Measurements from ENCODE around the gene C1QTNF6. TPM values are rescaled to one million over a fixed set of nuclear protein-coding genes. Genes with fewer than 3 reads are reported as not detected.

Gene C1QTNF6
- total RNA-seq, 1 experiment from 2014 or later, result 15.2 TPM

- ChIA-PET CTCF (interaction anchor here (1.4 to 1.6 kb wide), 2 partner anchors 13 to 60 kb away, joined by 4 read pairs; no protein-coding TSS in a partner anchor), POLR2A (no interaction called here), RAD21 (ENCODE audit: low non-redundant PET in 1 of 2, low total read pairs in 2 of 2, uncharacterized antibody in 2 of 2, unreplicated experiment in 2 of 2) (interaction anchor here in 1 of 2 experiments (0.5 kb wide), 1 partner anchor 13 kb away, joined by 3 read pairs; no protein-coding TSS in a partner anchor)
- intact Hi-C loops (cut with micrococcal nuclease), result loop anchor here (10.0 kb wide), 1 partner anchor 55 kb away; no protein-coding TSS in a partner anchor
- H3K4me2 ChIP-seq (ENCODE audit: low read length), result no peak overlapping the region
- H3K9me3 ChIP-seq (ENCODE audit: control insufficient read depth in 1 of 2, insufficient read depth in 1 of 2, low read depth in 1 of 2, low read length in 2 of 2), result no peaks in the 10 kb centered on the region
- no peak overlapping the region for H3K4me3 ChIP-seq (replicated peaks in 1 of 2; ENCODE audit: low read depth in 1 of 2, low read length in 2 of 2)
- H3K27me3 ChIP-seq (ENCODE audit: insufficient read depth, low read length), result no peaks in the 10 kb centered on the region
- no peaks in the 10 kb centered on the region for H3K79me2 ChIP-seq (ENCODE audit: insufficient read depth, low read length)
- H4K20me1 ChIP-seq (ENCODE audit: insufficient read depth), result no peaks in the 10 kb centered on the region
- H3K9me2 ChIP-seq (ENCODE audit: insufficient read depth), result no peaks in the 10 kb centered on the region
- H3K27ac ChIP-seq (ENCODE audit: low read depth, low read length), result no peak overlapping the region
- H3K4me1 ChIP-seq (ENCODE audit: control insufficient read depth in 1 of 2, insufficient read depth in 2 of 2, low read length in 2 of 2), result no peaks in the 10 kb centered on the region
- no peak for TF ChIP-seq ZFX (IDR thresholded peaks at IDR 0.05)
- no peak for TF ChIP-seq POLR2A (IDR thresholded peaks at IDR 0.05; ENCODE audit: borderline replicate concordance, extremely low read depth, insufficient read depth, insufficient read length)
- no peak for TF ChIP-seq YY1 (IDR thresholded peaks at IDR 0.05; ENCODE audit: extremely low read depth, insufficient replicate concordance, low read depth, low read length)
- no peak for TF ChIP-seq POLR2AphosphoS5 (IDR thresholded peaks at IDR 0.05; ENCODE audit: low read depth, low read length)
- TF ChIP-seq CTCF (IDR thresholded peaks at IDR 0.05 in 2 of 3, conservative IDR thresholded peaks at IDR 0.05 in 1 of 3; ENCODE audit: borderline replicate concordance in 1 of 3, insufficient read depth in 1 of 3, low read depth in 2 of 3, low read length in 2 of 3), result no peak
- no peak for TF ChIP-seq ATF3 (IDR thresholded peaks at IDR 0.05)
- TF ChIP-seq SIN3A (IDR thresholded peaks at IDR 0.05; ENCODE audit: low read depth), result no peak
- no peak for TF ChIP-seq EZH2 (IDR thresholded peaks at IDR 0.05)
- TF ChIP-seq ZBTB33 (IDR thresholded peaks at IDR 0.05; ENCODE audit: extremely low read depth, insufficient replicate concordance, low read length), result no peak
- TF ChIP-seq CBX3 (IDR thresholded peaks at IDR 0.05; ENCODE audit: low read depth), result no peak
- TF ChIP-seq ZNF274 (IDR thresholded peaks at IDR 0.05; ENCODE audit: low read depth, low read length), result no peak
- no peak for TF ChIP-seq FOSL1 (IDR thresholded peaks at IDR 0.05; ENCODE audit: low read depth)
- TF ChIP-seq REST (IDR thresholded peaks at IDR 0.05; ENCODE audit: low read depth), result no peak
- no peak for TF ChIP-seq EZH2phosphoT487 (IDR thresholded peaks at IDR 0.05; ENCODE audit: borderline replicate concordance)
- no peak for TF ChIP-seq SP1 (IDR thresholded peaks at IDR 0.05; ENCODE audit: low read depth)
- BruUV-seq (replicated peaks), result no TSS peak
- DNase-seq (ENCODE audit: low read depth, low spot score) (no peak), ATAC-seq (peak; percentile 47; the same call in 1 of the 2 replicates)
- H2AFZ ChIP-seq (ENCODE audit: low read depth, low read length, poor library complexity, severe bottlenecking), result no peak overlapping the region
- no peaks in the 10 kb centered on the region for H3K36me3 ChIP-seq (ENCODE audit: control insufficient read depth in 1 of 2, insufficient read depth in 2 of 2, low read length in 2 of 2)
- no peak overlapping the region for H3K9ac ChIP-seq (ENCODE audit: low read length)
These were observed 48.3 kb downstream of the C1QTNF6 start for GRCh38 chr22:37139762-37140161.

All from HCT116 (cell line).